Measurements from ENCODE around the gene GABPB2.
"Not testable (repeated sequence)": the region's sequence is repeated elsewhere in the genome, so short reads cannot be mapped to it uniquely, and the experiment has no call there.

GABPB2 gene

DNA sequence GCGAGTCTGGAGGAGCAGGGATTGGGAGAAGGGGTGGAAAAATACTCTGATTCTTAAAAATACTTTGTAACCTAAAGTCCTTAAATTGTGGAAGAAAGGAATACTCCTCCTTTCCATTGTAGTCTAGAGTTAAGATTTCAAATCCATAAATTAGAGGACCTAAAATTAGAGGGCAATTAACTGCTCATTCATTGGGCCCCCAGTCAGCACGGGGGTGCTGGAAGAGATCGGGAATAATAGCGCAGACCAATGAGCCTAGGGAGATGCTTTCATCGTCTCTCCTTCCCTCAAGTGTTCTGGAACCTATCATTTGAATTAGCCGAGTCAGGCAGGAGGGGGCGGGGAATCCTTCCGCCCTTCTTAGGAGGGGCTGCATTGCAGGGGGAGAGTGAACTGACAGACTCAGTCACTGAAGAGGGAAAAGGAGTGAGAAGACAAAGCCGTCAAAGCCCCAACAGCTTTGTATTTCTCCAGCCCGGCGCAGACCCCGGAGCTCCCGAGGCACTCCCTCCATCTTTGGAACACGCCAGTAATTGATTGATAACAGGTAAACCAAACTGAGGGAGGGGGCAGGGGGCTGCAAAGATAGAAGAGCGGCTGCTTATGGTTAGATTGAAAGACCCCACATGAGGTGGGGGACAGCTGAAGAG is 10.4 kb upstream of the GABPB2 start, which contains the start of gene MLLT11:
Gene MLLT11 (plus strand): TSS at position 391 of the 650 bp plus-strand sequence. CDS start 6,828 bp downstream, outside the sequence.
- DNase-seq (ENCODE audit: low read depth) = no peak

DNA sequence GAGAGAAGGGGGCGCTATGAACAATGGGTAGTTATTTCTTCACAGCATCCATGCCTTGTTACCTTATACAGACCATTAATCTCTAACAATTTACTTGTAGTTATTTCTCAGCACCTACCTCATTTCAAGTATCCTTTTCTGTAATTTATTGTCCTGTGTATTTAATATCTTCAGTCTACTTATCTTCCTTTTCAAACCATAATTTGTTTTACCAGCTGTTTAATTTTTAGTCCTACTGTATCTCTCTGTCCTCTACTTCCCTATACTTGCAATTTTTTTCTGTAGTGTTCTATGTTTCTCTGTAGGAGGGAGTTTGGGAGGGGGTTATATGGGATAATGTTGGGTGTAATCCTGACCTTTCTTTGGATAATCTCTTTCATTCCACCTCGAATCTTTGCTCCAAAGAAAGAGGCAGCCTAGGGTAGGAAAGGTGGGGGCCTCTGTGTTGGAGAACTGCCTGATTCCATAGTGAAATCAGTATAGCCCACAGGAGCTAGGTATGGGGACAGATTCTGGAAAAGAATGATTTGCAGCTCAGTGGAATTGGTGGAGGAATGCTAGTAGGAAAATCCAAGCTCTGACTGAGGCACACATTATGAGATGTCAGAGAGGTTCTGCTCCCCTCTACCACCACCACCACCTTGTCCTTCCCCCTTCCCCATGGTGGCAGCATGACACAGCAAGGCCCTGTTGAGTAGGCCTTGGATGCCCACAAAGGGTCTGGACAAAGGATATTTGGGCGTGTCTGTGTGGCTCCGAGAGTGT is 9.7 kb upstream of the GABPB2 start:
- DNase-seq (ENCODE audit: low read depth) = no peak

DNA sequence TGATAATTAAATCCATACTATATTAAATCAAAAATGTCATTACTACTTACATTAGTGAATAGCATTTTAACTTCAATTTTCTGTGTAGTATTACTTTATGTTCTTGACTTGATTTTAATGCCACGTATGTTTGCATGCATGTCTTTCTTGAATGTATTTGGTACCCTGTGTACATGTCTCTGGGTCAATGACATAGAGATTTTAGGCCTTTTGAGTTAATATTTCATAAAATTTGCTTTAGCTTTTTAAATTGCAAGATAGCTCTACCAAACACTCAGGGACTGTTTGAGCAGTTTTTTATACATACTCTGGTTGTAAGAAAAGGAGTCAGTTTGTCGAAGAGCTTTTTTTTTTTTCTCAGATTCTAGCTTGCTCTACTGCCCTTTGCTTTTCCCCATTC is 8.9 kb upstream of the GABPB2 start:
- no peak for DNase-seq (ENCODE audit: low read depth)

DNA sequence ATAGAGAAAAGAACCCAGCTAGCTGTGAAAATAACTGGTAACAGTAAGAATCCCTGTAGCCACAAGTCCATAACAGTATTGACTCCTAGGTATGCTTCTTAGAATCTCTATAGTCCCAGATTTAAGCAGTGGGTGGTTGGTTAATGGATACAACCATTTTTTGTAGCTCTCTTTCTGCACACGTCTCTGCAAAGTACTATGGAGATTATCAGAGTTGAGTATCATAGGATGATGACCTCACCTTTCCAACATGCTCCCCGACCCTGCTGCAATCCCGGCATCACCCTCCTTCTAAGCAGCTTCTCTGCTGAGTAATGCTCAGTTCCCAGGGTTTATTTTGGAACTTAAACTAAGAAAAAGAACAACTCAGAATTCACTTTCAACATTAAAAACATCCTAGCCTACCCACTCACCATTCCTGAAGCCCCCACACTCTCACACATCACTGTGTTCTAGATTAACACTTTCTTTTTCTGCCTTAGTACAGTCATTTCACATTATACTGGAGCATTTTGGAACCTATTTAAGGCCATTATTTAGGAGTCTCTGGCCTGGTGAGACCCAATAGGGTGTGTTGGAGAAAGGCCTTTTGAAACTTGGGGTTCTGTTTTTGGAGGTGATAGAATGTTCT is 7.7 kb upstream of the GABPB2 start:
- peak; percentile 82 for DNase-seq (ENCODE audit: low read depth)

DNA sequence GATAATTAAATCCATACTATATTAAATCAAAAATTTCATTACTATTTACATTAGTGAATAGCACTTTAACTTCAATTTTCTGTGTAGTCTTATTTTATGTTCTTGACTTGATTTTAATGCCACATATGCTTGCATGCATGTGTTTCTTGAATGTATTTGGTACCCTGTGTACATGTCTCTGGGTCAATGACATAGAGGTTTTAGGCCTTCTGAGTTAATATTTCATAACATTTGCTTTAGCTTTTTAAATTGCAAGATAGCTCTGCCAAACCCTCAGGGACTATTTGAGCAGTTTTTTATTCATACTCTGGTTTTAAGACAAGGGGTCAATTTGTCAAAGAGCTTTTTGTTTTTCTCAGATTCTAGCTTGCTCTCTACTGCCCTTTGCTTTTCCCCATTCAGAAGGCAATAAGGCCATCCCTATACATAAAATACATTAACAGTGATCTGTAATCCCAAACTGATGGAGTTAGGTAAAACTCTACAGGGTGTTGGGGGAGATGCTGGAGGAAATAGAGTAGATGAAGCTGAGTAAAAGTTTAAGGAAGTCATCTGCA is 5.4 kb upstream of the GABPB2 start:
- DNase-seq (ENCODE audit: low read depth) = no peak

DNA sequence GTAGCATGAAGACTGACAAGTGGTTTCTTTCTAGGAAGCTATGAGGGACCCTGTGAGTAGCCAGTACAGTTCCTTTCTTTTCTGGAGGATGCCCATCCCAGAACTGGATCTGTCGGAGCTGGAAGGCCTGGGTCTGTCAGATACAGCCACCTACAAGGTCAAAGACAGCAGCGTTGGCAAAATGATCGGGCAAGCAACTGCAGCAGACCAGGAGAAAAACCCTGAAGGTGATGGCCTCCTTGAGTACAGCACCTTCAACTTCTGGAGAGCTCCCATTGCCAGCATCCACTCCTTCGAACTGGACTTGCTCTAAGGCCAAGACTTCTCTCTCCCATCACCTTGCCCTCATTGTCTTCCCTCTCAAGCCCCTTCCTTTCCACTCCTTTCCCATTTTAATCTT is 3.4 kb upstream of the GABPB2 start:
- DNase-seq (ENCODE audit: low read depth) = no peak

DNA sequence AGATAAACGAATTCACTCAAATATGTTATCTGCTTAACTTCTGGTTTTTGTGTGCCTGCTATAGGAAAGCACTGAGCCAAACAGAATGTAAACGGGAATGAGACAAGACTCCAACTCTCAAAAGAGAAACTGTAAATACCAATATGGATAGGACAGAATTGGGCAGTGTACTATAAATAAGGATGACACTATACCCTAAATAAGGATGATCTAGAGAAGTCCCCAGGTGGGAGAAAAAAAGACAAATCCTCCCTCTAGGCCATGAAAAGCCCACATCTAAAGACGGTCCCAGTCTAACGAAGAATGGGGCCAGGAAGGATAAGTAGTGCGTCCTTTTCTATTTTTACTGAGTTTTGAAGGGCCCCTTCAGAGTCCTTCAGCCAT is 1.5 kb upstream of the GABPB2 start:
- DNase-seq (ENCODE audit: low read depth) = no peak

DNA sequence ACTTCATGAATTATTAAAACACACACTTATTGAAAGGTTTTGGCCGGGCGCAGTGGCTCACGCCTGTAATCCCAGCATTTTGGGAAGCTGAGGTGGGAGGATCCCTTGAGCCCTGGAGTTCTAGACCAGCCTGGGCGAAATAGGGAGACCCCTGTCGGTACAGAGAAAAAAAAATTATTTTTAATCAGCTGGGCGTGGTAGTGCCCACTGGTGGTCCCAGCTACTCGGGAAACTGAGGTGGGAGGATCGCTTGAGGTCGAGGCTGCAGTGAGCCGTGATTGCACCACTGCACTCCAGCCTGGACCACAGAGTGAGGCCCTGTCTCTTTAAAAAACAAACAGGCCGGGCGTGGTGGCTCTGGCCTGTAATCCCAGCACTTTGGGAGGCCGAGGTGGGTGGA is 1.7 kb downstream of the GABPB2 start:
- no peak for DNase-seq (ENCODE audit: low read depth)

DNA sequence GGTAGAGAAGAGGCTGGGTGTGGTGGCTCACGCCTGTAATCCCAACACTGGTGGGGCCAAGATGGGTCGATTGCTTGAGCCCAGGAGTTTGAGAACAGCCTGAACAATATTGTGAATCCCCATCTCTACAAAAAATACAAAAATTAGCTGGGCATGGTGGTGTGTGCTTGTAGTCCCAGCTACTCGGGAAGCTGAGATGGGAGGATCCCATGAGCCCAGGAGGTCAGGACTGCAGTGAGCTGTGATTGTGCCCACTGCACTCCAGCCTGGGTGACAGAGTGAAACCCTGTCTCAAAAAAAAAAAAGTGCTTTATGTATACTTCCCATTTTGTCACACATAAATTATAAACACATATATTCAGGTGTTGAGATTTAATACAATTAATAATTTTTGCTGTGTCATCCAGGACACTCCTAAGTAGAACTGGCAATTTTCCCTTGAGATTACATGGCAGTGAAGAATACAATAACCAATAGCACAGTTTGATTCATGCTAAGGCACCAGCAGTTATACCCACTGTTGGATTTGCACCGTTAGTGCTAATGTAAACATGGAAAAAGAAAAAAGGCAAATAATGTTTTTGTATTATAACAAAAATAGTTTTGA is 15.5 kb downstream of the GABPB2 start:
- no peak for DNase-seq (ENCODE audit: low read depth)

DNA sequence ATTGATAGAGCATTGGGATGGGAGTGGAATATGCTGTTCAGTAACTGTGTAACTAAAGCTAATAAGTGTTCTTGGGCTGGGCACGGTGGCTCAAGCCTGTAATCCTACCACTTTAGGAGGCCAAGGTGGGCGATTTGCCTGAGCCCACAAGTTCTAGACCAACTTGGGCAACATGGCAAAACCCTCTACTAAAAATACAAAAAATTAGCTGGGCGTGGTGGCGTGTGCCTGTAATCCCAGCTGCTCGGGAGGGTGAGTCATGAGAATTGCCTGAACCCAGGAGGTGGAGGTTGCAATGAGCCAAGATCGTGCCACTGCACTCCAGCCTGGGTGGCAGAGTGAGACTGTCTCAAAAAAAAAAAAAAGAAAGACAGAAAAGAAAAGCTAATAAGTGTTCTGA is 26.9 kb downstream of the GABPB2 start:
- DNase-seq (ENCODE audit: low read depth) = not testable (repeated sequence)

DNA sequence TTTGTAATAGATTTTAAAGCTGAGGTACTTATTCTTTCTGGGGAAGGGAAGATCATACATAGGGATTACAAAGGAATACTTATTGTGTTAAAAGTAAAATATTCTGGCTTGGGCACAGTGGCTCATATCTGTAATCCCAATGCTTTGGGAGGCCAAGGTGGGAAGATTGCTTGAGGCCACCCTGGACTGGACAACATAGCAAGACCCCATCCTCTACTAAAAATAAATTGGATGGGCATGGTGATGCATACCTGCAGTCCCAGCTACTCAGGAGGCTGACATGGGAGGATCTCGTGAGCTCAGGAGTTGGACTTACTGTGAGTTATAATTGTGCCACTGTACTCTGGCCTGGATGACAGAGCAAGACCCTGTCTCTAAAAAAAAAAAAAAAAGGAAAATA is 27.6 kb downstream of the GABPB2 start:
- no peak for DNase-seq (ENCODE audit: low read depth)

DNA sequence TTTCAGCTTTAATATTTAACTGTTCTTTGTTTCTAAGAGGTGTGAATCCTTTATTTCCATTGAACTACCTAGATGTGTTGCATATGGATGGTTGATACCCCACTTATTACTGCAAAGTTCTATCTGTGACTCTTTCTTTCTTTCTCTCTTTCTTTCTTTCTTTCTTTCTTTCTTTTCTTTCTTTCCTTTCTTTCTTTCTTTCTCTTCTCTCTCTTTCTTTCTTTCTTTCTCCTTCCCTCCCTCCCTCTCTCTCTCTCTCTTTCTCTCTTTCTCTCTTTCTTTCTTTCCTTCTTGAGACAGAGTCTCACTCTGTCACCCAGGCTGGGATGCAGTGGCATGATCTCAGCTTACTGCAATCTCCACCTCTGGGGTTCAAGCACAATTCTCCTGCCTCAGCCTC is 34.1 kb downstream of the GABPB2 start:
- DNase-seq (ENCODE audit: low read depth) = no peak

DNA sequence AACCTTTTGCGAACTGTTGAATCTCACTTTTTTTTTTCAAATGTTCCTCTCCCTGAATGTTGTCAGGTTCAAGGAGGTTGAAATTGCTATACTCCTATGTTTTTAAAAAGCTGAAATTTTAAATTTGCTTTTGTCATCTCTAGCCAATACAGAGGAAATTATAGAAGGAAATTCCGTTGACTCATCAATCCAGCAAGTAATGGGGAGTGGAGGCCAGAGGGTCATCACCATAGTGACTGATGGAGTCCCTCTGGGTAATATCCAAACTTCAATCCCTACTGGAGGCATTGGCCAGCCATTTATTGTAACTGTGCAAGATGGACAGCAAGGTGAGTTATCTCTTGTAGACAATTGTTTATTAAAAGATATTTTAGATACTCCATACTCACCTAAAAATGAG is 36.3 kb downstream of the GABPB2 start:
- DNase-seq (ENCODE audit: low read depth) = peak; percentile 8

DNA sequence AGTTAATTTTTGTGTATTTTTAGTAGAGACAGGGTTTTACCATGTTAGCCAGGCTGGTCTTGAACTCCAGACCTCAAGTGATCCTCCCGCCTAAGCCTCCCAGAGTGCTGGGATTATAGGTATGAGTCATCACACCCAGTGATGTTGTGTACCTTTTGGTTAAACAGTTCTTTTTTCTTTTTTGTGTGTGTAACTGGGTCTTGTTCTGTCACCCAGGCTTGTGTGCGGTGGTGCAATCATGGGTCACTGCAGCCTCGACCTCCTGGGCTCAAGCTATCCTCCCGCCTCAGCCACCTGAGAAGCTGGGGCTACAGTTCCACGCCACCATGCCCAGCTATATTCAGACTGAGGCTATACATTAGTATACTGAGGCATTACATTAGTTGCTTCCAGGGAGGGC is 37.8 kb downstream of the GABPB2 start:
- no peak for DNase-seq (ENCODE audit: low read depth)

DNA sequence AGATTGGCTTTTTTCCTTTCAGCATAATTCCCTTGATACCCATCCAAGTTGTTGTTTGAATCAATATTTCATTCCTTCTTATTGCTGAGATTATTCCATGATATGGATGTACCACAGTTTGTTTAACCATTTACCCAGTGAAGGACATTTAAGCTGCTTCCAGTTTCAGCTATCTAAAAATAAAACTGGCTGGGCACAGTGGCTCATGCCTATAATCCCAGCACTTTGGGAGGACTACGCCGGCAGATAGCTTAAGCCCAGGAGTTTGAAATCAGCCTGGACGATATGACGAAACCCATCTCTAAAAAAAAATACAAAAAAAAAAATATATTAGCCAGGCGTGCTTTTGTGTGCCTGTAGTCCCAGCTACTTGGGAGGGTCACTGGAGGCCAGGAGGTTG is 43.3 kb downstream of the GABPB2 start:
- DNase-seq (ENCODE audit: low read depth) = no peak

DNA sequence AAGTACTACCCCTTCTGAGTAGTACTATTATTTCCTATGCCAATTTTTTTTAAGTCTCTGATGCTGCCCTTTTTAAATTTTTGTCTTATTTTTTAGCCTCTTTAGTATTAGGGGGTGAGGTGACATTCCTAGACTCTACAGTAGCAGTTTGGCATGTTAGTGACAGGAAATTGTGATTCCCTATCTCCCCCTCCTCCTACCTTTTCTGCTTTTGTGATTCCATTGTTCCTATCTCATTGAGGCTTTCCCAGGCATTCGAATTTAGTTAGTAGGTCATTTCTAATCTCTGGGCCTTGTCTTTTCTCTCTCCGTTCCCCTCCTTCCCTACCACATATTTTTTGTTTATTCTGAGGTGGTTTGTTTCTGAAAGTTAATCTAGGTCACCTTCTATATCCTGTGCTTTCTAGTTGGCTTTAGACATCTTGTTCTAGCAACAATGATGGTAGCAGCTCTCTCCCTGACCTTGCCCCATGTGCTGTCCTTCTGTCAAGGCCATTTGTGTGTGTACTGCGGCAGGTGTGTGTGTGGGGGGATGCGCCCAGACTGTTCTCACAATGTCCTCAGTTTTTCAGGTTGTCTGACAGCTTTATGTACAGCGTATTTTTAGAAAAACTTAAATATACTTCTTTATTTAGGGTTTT is 54.3 kb downstream of the GABPB2 start:
- no peak for DNase-seq (ENCODE audit: low read depth)

DNA sequence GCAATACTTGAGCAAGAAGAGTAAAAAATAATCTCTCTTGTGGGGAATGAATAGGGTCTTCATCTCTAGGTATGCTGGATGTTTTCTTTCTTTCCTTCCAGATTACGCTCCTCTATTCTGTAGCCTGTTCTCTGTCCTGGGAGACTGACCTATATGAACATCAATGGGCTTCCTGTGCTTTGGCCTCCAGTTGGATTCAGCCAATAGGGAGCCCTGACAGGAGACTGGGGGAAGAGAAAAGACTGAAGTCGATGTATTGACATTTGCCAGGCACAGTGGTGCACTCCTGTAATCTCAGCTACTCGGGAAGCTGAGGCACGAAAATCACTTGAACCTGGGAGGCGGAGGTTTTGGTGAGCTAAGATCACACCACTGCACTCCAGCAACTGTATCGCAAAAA is 58.2 kb downstream of the GABPB2 start:
- DNase-seq (ENCODE audit: low read depth) = no peak

DNA sequence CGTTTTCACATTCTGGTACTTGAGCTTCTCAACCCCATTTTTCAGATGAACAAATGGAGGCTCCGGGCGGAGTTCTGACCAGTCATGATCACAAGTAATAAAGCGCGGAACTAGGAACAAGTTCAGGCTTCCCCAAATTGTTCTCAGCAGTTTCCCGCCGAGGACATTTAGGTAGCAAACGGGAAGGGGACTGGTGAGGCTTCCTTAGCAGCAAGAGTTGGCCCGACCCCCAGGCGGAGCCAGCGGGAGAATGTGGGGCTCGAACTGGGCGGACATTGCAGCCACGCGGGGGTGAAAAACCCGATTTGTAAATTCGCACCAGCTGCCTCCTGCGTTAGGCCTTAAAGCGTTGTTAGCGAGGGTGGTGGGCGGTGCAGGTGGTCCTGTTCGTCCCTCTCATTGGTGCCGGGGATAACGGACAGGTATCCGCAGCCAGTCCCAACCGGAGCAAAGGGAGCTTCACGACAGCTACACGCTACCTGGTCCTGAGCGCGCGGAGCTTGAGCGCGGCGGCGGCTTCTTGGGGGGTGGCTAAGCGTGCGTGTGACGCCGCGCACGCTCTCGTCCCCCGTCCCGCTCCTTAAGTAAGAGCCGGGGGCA is 60.5 kb downstream of the GABPB2 start:
- peak; percentile 76 for DNase-seq (ENCODE audit: low read depth)

DNA sequence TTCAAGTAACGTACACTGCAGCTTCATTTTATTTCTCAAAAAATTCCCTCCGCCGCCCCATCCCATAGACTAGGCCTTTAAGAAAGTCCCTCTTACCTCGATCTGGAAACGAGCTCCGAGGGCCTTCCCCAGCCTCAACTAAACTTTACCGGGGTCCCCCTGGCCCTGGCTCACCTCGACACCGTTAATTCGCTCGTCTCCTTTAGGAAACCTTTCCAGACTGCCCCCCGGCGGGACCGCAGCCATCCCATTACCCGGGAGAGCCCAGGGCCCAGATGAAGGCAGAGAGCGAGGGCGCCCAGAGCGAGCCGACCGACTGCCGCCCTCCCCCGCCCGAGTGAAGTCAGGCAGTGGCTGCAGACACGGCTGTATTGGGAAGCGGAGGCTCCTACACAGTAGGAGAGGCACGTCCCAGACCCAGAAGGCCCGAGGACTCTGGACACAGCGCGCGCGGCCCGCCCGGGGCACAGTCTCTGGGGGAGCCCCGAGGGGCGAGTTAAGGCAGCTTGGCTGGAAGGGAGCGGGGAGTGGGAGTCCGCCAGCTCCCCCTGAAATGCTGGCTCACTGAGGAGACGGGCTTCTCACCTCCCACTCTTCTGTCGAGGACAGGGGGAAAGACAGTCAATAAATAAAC is 61.3 kb downstream of the GABPB2 start:
- no peak for DNase-seq (ENCODE audit: low read depth)

DNA sequence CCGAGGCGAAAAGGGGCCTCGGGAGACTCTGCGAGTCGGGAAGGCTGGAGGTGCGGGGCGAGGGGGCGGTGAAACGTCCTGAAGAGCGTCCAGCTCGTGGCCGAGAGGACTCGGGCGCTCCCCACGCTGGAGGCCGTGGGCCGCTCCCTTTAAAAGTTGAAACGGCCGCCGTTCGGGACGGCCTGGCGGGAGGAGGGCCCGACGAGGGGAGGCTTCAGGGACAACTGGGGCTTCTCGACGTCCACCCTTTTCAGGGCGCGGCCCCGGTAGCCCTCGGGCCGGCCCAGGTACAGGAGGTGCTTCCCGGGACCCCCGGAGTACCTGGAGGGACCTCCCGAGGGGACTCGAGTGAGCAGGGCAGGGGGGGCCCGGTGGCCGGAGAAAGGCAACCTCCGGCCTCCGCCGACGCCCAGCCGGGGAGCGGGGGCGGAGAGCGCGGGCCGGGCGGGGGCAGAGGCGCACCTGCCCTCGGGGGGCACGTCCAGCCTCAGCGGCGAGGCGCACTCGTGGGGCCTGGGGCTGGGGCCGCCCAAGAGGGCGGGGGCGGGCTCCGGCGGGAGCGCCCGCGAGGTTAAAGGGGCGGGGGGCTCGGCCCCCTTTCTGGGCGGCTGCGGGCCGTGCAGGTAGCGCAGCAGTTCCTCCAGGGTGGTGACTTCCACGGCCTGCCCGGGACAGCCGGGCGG is 61.9 kb downstream of the GABPB2 start:
- no peak for DNase-seq (ENCODE audit: low read depth)
